ENCODE measurements around the gene HPCAL1.

- TF ChIP-seq EZH2 (IDR thresholded peaks at IDR 0.05; ENCODE audit: low read depth, low read length, severe bottlenecking), result no peak
- TF ChIP-seq, protein P1, sequence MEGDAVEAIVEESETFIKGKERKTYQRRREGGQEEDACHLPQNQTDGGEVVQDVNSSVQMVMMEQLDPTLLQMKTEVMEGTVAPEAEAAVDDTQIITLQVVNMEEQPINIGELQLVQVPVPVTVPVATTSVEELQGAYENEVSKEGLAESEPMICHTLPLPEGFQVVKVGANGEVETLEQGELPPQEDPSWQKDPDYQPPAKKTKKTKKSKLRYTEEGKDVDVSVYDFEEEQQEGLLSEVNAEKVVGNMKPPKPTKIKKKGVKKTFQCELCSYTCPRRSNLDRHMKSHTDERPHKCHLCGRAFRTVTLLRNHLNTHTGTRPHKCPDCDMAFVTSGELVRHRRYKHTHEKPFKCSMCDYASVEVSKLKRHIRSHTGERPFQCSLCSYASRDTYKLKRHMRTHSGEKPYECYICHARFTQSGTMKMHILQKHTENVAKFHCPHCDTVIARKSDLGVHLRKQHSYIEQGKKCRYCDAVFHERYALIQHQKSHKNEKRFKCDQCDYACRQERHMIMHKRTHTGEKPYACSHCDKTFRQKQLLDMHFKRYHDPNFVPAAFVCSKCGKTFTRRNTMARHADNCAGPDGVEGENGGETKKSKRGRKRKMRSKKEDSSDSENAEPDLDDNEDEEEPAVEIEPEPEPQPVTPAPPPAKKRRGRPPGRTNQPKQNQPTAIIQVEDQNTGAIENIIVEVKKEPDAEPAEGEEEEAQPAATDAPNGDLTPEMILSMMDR (IDR thresholded peaks at IDR 0.05; ENCODE audit: control extremely low read depth in 1 of 3, insufficient read depth in 1 of 3, low read depth in 1 of 3, low read length in 3 of 3), result peak in 2 of 3 experiments; percentile 6 to 27; a peak in 1 of 4 replicates
- peak in 1 of 2 experiments; percentile 48; a peak in 3 of 4 replicates for TF ChIP-seq RAD21 (IDR thresholded peaks at IDR 0.05 in 1 of 2, conservative IDR thresholded peaks at IDR 0.05 in 1 of 2; ENCODE audit: low read depth in 2 of 2, low read length in 2 of 2)
- TF ChIP-seq SRF (IDR thresholded peaks at IDR 0.05; ENCODE audit: low read depth, low read length), result no peak
- no peak for TF ChIP-seq CEBPB (IDR thresholded peaks at IDR 0.05; ENCODE audit: low read depth, low read length)
- no peak for TF ChIP-seq FOSL1 (IDR thresholded peaks at IDR 0.05; ENCODE audit: insufficient read depth, low read depth, low read length)
- no peak for TF ChIP-seq SP1 (IDR thresholded peaks at IDR 0.05; ENCODE audit: low read depth, low read length)
- no peak for TF ChIP-seq HDAC2 (IDR thresholded peaks at IDR 0.05; ENCODE audit: borderline replicate concordance in 1 of 2, low read depth in 2 of 2, low read length in 2 of 2)
- TF ChIP-seq EP300 (IDR thresholded peaks at IDR 0.05; ENCODE audit: borderline replicate concordance in 1 of 2, low read depth in 2 of 2, low read length in 2 of 2), result no peak
- TF ChIP-seq MAFK (IDR thresholded peaks at IDR 0.05; ENCODE audit: low read depth, low read length), result no peak
- TF ChIP-seq SP4 (IDR thresholded peaks at IDR 0.05; ENCODE audit: low read length), result no peak
- no peak for TF ChIP-seq SIX5 (IDR thresholded peaks at IDR 0.05; ENCODE audit: low read depth, low read length)
- TF ChIP-seq TBP (IDR thresholded peaks at IDR 0.05; ENCODE audit: low read depth, low read length), result no peak
- no peak for TF ChIP-seq RBBP5 (IDR thresholded peaks at IDR 0.05; ENCODE audit: borderline replicate concordance, low read depth, low read length)
These were observed 164.7 kb downstream of the HPCAL1 start for GRCh38 chr2:10467401-10467800.
